ENCODE data around the gene EMX1.

- TF ChIP-seq CTCF (conservative IDR thresholded peaks at IDR 0.05; ENCODE audit: low read length) (no peak), EZH2phosphoT487 (IDR thresholded peaks at IDR 0.05; ENCODE audit: borderline replicate concordance, low read depth, low read length) (no peak)
These were observed 47.7 kb downstream of the EMX1 start for GRCh38 chr2:72965016-72965415.
